Esophagus mucosa (tissue), 1 donor: ENCODE data around the gene GPC5. TPM values are rescaled to one million over a fixed set of nuclear protein-coding genes. Genes with fewer than 3 reads are reported as not detected.
"Not testable (repeated sequence)": the region's sequence is repeated elsewhere in the genome, so short reads cannot be mapped to it uniquely, and the experiment has no call there.

Source experiments
- ATAC-seq: fragments of 200-7000 bp; cut with Tn5 transposase; one replicate; pipeline ENCODE4 v1.9.1; 2020
- total RNA-seq: library from RNA; stranded (reverse); gene quantifications from one replicate; pipeline ENCODE4 v1.2.4, GENCODE V29; 2023
- donor health status: DM: yes; HTN: yes; CAD: no.

Gene GPC5
- total RNA-seq, 1 donor from 2014 or later: not detected

DNA sequence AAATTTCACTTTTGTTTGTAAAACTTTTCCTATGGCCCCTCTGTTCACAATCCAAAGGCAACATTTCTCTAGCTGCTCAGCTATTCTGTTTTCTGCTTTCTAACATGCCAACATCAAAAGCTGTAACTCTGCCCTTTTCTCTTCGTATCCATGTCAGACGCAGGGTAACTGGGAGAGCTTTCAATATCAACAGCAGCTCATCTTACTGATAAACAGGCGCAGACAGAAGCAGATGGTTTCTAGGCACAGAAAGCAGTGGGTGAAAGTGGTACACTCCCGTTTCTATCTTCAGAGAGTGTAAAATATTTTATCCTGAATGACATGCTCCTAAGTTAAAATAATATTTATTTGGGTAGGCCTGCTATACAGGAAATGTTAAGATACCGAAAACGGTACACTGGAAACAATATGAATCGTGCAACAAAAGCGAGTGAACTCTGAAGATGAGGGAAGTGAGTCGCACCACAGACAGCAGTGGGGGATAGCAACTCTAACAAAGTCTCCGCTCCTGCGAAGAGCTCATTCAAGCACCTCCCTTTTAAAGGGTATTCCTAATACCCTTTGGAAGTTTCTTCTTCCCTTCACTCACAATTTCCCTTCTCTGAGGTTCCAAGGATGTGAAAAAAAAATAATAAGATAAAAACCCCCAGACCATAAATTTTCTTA lies 798.3 kb downstream of the GPC5 start:
- ATAC-seq: no peak

DNA sequence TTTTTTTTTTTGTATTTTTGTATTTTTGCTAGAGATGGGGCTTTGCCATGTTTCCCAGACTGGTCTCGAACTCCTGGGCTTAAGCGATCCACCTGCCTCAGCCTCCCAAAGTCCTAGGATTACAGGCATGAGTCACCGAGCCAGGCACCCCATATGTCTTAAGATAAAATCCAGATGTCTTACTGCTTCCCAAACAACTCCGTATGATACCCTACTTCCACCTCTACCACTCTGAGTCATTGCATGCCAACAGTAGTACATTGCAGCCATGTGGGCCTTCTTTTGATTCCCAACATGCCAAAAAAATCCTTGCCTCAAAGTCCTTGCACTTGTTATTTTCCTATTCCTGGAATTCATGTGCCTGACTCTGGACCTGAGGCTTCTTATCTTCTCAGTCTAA lies 799.2 kb downstream of the GPC5 start:
- ATAC-seq: no peak

DNA sequence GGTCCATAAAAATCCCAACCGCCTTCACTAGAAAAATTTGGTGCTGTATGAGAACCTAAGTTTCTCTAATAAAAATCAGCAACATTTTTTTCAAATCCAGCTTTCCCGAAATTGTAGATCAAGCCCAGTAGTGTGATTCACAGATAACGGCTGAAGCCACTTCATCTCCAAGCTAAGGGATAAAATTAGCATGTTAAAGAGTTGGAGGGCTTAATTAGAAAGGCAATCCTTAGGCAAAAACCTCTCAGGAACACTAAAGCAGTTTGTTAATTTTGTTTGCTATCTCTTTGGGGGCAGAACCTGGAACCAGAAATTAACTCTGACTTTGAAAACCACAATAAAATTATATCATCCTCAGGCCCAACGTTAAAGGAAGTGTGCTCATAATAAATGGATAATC lies 820.2 kb downstream of the GPC5 start:
- ATAC-seq: no peak

DNA sequence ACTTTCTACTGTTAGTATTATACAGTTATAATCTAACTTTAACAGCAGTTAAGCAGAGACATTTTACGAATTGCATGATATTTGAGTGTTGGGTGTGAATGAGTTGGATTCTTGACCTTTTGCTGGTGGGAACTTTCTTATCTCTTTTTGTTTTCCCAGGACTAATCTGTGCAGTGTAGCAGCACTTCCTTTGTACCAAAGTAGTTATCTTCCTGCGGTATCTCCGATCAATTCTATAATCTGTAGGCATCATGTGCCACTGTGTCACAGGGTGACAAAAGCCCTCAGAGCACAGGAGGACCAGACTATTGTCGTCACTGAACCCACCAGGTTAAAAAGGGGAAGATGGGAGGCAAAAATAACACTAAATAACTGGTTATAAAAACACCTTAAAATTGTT lies 823.5 kb downstream of the GPC5 start:
- no peak for ATAC-seq

DNA sequence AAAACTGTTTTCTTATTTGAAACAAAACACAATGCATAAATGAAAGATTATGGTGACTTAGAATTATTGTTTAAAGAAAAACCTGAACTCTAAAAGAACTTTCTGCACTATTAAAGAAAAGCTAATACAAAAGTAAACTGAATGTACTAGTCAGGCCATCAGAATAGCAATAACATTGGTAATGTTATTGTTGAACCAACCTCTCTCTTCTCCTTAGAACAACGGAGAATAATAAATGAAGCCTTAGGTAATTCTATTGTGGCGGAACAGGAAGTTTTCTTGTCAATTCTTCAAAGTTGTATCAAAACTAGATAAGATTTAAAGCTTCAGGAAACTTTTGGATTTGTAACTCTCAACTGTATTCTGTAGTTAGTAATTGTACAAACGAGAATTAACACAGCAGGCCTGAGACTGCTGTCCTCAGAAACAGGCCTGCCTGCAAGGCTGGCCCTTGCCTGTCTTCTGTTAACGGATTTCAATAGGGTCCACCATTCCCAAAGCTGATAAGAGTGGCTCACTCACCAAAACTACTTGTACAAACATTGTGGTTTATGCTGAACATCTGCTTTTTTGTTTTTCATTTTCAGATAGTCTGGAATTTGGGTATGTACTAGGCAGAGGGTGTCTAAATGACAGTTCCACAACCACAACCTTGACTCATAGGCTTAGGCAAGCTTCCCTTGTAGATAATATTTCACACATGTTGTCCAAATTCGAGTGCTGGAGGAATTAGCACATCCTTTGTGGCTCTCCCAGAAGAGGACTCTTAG lies 825.8 kb downstream of the GPC5 start:
- no peak for ATAC-seq

DNA sequence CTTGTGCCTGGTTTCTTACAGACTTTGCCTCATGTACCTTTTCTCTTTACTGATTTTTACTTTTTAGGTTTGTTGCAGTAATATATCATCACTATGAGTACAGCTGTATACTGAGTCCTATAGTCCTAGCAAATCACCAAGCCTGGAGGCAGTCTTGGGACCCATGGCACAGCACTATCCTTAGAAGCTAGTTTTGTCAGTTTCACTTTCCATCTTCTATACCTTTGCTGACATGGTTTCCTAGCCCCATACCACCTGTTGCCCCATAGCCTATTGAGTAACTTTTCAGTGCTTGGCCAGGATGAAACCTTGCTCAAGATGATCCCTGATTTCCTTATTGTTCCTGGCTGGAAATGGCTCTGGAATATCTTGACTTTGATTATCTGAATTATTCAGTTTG lies 826.4 kb downstream of the GPC5 start:
- ATAC-seq: no peak

DNA sequence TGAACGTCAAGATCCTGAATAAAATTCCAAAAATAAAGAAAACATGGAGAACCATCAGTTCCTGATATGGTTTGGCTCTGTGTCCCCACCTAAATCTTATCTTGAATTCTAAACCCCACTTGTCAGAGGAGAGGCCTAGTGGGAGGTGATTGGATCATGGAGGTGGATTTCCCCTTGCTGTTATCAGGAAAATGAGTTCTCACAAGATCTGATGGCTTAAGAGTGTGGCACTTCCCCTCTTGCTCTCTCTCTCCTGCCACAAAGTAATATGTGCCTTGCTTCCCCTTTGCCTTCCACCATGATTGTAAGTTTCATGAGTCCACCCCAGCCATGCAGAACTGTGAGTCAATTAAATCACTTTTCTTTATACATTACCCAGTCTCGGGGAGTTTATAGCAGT lies 827.4 kb downstream of the GPC5 start:
- ATAC-seq: no peak

DNA sequence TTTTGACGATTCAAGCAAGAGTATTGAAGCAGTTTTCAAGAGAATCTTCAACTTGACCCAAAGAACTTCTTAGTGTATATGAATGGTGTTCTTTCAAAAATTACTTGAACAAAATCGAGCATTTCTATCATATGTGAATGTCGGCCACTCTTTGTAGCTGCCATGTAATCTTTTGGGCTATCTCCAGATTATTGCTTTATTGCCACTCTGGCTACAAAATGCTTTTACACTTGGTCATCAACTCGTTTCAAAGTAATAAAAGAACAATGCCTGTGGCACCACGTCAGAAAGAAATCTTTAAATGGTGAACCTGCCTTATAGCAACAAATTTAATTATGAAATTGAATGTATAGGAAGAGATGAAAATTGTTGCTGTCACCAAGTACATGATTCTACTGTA lies 834.5 kb downstream of the GPC5 start:
- ATAC-seq: no peak

DNA sequence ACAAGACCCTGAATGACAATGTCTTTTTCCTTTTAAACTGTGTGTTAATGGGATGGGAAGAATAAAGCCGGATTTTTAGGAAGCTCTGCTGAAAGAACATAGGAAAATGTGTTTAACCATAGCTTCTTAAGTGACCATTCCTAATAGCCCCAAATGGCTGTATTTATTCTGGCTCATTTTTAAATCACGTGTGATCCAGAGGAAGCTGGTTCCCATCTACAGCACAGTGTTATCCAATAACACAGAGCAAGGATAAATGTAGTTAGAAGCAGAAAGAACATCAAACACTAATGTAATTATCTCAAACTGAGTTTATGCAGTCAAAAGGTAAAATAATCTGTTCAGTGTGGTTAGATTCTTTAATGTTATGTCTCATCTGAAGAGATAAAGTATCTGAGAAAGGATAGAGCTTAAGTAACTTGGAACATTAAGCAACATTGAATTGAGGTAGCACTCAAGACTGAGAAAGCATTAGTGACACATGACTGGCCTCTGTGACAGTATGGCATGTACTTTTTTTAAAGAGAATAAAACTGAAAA lies 853.3 kb downstream of the GPC5 start:
- ATAC-seq: no peak

DNA sequence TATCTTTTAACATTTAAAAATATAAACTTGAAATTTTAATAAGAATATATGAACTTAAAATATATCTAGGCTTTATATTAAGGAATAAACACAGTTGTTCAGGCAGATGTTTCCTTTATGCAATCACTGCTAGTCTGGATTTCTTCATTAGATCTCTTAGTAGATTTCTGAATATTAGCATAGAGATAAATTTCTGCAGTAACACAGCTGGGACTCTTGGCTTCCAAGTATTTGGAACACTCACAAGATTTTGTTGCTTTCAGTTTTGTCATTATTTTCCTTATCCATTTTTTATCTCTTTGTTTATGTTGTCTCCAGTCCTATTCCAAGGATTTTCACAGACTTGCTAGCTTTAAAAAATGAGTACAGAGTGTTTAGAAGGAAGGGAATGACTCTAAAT lies 857.1 kb downstream of the GPC5 start:
- no peak for ATAC-seq

DNA sequence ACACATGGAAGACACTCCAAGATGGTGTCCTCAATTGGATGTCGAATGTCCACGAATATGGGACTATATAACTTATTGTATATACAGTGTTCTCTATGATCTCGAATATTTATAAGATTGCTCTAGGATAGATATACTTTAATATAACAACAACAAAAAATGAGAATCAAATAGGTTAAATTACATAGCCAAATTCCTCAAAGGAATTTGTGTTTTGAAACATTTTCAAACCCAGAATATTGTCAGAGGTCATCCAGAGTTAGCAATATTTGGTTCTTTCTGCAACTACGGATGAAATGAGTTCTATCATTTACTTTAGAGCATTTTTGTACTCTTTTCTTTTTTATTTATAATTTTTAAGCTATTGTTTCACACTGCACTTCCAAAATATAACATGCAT lies 857.8 kb downstream of the GPC5 start:
- ATAC-seq: no peak

DNA sequence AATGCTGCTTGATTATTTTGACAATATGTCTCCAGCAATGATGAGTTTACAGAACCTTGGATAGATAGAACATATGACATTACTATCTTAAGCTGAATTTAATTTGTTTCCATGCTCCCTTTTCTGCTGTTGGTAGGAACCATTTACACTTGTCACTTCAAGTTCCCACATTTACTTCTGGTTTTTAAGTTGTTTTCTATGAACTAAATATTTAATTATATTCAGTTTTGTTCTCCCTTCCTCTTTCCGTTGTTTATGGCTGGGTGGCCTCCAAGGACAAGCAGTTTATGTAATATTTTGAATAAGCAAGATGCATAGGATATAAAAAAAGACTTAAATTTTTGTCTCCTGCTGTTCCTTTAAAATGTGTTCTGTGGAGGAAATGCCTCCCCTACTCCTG lies 860.6 kb downstream of the GPC5 start:
- ATAC-seq: no peak

DNA sequence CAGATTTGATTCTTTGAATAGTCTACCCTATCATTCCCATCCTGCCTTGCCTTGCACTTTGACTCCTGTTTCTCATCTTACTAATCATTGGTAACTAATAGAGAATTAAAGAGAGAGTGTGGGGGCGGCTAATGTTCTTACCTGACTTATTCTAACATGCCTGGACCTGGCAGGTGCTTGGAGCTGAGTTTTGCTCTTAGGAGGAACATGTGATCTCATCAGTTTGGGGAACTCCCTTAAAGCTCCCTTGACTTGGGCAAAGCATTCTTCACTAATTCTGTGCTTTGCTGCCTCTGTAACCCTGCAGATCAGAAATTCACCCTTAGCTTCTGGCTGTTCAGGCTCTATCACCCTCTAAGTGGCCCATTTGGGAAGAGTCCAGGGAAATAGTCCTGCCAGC lies 861.1 kb downstream of the GPC5 start:
- ATAC-seq: no peak

DNA sequence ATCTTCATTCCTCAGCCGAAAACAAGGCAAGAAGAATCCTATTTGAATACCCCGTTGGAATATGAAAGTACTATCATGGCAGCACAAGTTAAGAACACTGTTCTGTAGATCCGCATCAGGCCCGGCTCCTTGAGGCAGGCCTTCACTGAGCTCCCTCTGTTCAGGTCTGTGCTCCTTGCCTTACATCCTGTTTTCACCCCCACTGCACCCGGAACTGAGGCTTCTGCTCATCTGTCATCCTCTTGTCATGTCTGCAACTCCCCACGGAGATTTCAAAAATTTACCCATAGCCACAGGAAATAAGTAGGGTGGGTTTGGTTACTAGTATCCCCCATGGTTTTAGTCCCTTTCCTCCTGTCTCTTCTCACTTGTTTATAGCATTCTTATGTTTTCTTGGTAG lies 861.9 kb downstream of the GPC5 start:
- ATAC-seq: no peak

DNA sequence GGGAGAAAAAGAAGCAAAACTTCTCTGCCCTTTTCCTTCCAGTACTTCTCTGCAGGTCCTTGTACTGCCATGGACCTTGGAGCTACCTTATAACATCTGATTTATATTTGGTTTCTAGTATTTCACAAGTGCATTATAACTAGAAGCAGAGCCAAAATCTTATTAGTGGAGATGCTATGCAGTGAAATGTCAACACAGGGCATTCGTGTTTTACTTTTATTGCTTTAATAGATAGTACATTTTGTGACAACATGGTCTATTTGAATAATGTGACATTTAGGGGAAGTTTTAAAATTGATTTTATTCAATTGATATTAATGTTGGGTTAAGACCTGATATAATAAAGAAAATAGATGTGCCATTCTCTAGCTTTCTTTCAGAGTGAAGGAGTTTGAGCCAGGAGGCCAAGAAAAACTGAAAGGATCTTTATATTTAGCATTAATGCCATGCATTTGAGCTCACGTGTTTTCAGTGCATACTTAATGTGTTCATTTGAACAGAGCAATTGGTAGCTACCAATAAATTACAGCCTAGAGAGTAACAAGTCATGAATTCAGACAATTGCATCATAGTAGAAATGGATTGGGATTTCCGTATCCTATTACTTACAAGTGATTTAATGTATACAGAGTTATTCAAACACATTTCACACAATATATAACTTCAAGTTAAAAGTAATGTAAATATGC lies 863.8 kb downstream of the GPC5 start:
- no peak for ATAC-seq

DNA sequence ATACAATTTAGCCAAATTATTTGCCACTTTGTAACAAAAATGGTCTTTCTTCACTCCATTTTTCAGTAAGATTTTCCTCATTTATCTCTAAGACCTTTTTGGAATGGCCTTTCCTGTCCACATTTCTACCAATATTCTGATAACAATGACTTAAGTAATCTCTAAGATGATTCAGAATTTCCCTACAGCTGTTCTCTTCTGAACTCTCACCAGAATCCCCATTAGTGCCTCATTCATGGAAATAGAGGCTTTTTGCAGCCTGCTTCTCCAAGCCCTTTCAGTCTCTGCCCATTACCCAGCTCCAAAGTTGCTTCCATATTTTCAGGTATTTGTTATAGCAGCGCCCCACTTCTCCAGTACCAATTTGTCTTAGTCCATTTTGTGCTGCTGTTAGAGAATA lies 867.0 kb downstream of the GPC5 start:
- ATAC-seq: no peak

DNA sequence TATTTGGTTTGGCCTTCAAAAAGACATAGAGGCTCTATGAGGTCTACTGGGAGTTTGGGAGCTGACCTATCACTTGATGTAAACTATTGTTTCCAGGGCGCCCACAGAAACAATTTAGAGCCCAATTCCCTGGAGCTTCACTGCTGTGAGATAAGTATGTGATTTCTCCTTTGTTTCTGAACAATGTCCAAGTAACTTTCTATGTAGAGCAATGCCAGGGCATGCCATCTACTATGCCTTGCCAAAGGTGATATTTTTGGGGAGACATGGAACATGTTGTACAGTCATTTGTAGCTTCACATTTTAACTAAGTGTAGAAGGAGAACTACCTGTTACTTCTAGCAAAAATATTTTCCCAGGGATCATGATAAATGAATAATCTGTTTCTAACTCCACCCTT lies 872.6 kb downstream of the GPC5 start:
- ATAC-seq: no peak

DNA sequence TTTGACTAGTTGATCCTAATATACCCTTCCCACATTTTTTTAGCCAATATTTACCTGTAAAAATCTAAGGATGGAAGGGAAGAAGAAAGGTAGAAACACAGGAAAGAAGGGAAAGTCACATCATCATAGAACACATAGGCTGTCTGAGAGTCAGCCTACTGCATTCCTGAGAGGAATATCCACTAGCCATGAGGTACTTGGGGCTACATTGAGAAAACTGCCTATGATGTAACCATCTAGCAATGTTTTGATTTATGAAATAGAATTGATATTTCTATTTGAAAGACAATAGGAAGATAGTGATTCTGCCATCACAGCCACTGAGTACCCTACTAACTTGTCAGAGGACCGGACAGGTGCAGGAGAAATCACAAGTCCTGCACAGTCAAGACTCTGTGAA lies 873.8 kb downstream of the GPC5 start:
- ATAC-seq: no peak

DNA sequence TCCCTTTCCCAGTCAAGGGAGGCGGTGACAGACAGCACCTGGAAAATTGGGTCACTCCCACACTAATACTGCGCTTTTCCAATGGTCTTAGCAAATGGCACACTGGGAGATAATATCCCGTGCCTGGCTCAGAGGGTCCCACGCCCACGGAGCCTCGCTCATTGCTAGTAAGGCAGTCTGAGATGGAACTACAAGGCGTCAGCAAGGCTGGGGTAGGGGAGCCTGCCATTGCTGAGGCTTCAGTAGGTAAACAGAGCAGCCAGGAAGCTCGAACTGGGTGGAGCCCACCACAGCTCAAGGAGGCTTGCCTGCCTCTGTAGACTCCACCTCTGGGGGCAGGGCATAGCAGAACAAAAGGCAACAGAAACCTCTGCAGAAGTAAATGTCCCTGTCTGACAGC lies 882.6 kb downstream of the GPC5 start:
- not testable (repeated sequence) for ATAC-seq

DNA sequence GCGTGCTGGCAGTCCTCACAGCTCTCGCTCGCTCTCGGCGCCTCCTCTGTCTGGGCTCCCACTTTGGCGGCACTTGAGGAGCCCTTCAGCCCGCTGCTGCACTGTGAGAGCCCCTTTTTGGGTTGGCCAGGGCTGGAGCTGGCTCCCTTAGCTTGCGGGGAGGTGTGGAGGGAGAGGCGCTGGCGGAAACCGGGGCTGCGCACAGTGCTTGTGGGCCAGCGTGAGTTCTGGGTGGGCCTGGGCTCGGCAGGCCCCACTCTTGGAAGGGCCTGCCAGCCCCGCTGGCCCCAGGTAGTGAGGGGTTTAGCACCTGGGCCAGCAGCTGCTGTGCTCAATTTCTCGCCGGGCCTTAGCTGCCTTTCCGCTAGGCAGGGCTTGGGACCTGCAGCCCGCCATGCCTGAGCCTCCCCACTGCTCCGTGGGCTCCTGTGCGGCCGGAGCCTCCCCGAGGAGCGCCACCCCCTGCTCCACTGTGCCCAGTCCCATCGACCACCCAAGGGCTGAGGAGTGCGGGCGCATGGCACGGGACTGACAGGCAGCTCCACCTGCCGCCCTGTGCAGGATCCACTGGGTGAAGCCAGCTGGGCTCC lies 892.4 kb downstream of the GPC5 start:
- not testable (repeated sequence) for ATAC-seq

DNA sequence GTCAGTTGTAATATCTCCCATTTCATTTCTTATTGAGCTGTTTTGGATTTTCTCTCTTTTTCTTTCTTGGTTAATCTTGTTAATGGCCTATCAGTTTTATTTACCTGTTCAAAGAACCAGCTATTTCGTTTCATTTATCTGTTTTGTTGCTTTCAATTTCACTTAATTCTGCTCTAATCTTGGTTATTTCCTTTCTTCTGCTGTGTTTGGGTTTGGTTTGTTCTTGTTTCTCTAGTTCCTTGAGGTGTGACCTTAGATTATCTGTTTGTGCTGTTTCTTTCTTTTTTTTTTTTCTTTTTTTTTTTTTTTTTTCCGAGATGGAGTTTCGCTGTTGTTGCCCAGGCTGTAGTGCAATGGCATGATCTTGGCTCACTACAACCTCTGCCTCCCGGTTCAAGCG lies 896.1 kb downstream of the GPC5 start:
- not testable (repeated sequence) for ATAC-seq

DNA sequence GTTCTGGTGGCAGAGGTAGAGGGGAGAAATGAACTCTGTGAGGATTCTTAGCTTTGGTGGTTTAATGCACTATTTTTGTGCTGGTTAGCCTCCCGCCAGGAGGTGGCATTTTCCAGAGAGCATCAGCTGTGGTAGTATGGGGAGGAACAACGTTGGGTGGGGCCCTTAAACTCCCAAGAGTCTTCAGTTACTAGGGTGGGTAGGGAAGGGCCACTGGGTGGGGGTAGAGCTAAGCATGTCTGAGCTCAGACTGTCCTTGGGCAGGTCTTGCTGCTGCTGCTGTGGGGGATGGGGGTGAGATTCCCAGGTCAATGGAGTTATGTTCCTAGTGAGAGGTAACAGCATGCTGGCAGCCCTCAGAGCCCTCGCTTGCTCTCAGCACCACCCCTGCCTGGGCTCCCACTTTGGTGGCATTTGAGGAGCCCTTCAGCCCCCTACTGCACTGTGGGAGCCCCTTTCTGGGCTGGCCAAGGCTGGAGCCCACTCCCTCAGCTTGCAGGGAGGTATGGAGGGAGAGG lies 897.8 kb downstream of the GPC5 start:
- not testable (repeated sequence) for ATAC-seq
